HG03060 (cell line): Measurements from ENCODE around the gene SLC31A1.

Experiments used
- ATAC-seq: cut with Tn5 transposase; IDR thresholded peaks from one replicate; pipeline ENCODE4 v1.9.1; 2021; ENCODE audit warnings: low read depth, moderate number of reproducible peaks; ENCODE audit not compliant: unreplicated experiment

SLC31A1 gene

GRCh38 chr9:113301548-113301947 lies 80.2 kb downstream of the SLC31A1 start:
- no peak for ATAC-seq

- no peak for ATAC-seq
These were observed 81.6 kb downstream of the SLC31A1 start, which contains the start of gene RNF183 for GRCh38 chr9:113302792-113303418. Gene RNF183, minus strand, starts transcription at chr9:113303376. Its CDS starts 5,192 bp downstream, at chr9:113298184.

GRCh38 chr9:113306566-113306965 lies 85.2 kb downstream of the SLC31A1 start:
- no peak for ATAC-seq

- no peak for ATAC-seq
These were observed 86.1 kb downstream of the SLC31A1 start for GRCh38 chr9:113307396-113307975.

- ATAC-seq, result no peak
These were observed 88.0 kb downstream of the SLC31A1 start for GRCh38 chr9:113309204-113309813.

- no peak for ATAC-seq
These were observed 89.2 kb downstream of the SLC31A1 start for GRCh38 chr9:113310538-113310937.

- ATAC-seq, result no peak
These were observed 90.6 kb downstream of the SLC31A1 start for GRCh38 chr9:113311961-113312360.

GRCh38 chr9:113313261-113313660 lies 91.9 kb downstream of the SLC31A1 start:
- ATAC-seq, result no peak
